IPS-15b (cell line): ENCODE data around the gene MKI67.
A peak's percentile ranks its signal among the peaks of the same experiment; 100 is the strongest.
"Not testable (repeated sequence)": the region's sequence is repeated elsewhere in the genome, so short reads cannot be mapped to it uniquely, and the experiment has no call there.

Source experiments
- H3K27me3 ChIP-seq: one replicate; pipeline ENCODE4 v1.6.1; 2013; ENCODE audit warnings: low read length; ENCODE audit not compliant: control insufficient read depth, insufficient read depth
- H3K36me3 ChIP-seq: one replicate; pipeline ENCODE4 v1.6.1; 2013; ENCODE audit warnings: low read length; ENCODE audit not compliant: control insufficient read depth, insufficient read depth
- H3K4me1 ChIP-seq: one replicate; pipeline ENCODE4 v1.6.1; 2013; ENCODE audit warnings: mild to moderate bottlenecking, low read length; ENCODE audit not compliant: control insufficient read depth, insufficient read depth
- H3K4me3 ChIP-seq: one replicate; pipeline ENCODE4 v1.5.1; 2013; ENCODE audit warnings: low read depth, low read length
- H3K9ac ChIP-seq: one replicate; pipeline ENCODE4 v1.6.1; 2013; ENCODE audit warnings: low read depth, mild to moderate bottlenecking, low read length
- H3K9me3 ChIP-seq: one replicate; pipeline ENCODE4 v1.6.1; 2013; ENCODE audit warnings: mild to moderate bottlenecking, low read length; ENCODE audit not compliant: control insufficient read depth, insufficient read depth

Gene MKI67

DNA sequence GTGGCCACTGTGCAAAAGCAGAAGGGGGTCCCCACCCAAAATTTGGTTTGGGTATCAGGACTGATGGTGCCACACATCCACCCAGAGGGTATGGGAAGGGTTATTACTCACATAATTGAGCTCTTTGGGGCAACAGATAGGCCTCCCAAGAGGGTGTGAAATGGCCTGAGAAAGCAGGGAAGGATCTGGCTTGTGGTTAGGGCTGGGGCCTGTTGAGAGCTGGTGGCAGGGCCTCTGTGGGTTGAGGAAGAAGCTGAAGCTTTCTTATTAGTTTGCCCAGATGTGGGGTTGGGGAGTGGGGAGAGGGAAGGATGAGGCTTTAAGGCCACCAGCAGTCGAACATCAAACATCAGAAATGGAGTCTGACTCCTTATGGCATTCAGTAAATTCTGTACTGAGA lies 18.3 kb upstream of the MKI67 start:
- H3K4me3 ChIP-seq, result no peak overlapping the region
- no peak overlapping the region for H3K9ac ChIP-seq
- H3K36me3 ChIP-seq, result no peaks in the 10 kb centered on the region
- H3K9me3 ChIP-seq, result no peaks in the 10 kb centered on the region
- no peaks in the 10 kb centered on the region for H3K27me3 ChIP-seq
- no peaks in the 10 kb centered on the region for H3K4me1 ChIP-seq

DNA sequence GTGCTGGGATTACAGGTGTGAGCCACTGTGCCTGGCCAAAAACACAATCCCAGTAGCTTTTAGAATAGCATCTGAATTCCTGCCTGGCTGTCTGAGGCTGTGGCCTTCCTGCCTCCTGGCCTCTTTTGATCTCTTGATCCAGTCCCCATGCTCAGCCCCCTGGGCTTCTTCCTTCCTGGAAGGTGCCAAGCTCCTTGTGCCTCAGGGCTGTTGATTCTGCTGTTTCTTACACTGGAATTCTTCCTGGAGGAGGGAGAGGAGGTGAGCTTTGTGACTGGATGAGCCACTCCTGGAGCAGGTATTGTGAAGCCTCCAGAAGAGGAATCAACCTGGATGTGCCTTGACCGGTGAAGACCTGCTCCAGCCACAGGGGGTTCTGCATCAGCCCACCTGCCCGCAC lies 17.3 kb upstream of the MKI67 start:
- H3K9me3 ChIP-seq, result no peaks in the 10 kb centered on the region
- no peak overlapping the region for H3K4me3 ChIP-seq
- no peak overlapping the region for H3K9ac ChIP-seq
- H3K4me1 ChIP-seq, result no peaks in the 10 kb centered on the region
- H3K36me3 ChIP-seq, result no peaks in the 10 kb centered on the region
- no peaks in the 10 kb centered on the region for H3K27me3 ChIP-seq

DNA sequence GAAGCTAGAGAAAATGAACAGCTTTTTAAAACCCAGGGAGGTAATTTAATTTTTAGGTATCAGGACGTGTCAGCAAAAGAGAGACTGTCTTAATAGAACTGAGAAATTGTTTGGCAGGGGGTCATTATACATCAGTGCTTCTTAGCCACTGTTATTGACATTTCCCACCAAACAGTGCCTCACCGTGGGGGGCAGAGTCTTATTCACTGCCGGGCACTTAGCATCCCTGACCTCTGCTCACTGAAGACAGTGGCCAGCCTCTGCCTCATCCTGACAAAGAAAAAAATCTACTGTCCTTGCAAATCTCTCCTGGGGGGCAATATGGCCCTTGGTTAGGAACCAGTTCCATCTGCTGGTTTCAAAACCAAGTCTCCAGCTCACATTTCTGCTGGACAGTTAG lies 14.2 kb upstream of the MKI67 start:
- H3K9ac ChIP-seq, result no peak overlapping the region
- H3K36me3 ChIP-seq, result no peaks in the 10 kb centered on the region

DNA sequence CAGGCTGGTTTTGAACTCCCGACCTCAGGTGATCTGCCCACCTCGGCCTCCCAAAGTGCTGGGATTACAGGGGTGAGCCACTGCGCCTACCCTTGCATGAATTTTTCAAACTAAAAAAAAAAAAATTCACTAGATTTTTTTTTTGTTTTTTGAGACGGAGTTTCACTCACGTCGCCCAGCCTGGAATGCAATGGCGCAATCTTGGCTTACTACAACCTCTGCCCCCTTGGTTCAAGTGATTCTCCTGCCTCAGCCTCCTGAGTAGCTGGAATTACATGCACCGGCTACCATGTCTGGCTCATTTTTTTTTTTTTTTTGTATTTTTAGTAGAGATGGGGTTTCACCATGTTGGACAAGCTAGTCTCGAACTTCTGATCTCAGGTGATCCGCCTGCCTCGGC lies 12.2 kb upstream of the MKI67 start:
- not testable (repeated sequence) for H3K27me3 ChIP-seq, H3K9me3 ChIP-seq, H3K36me3 ChIP-seq, H3K9ac ChIP-seq, H3K4me3 ChIP-seq, H3K4me1 ChIP-seq

More for the DNA sequence above, 14.2 kb upstream of the MKI67 start:
- Histone ChIP-seq H3K4me3 (no peak overlapping the region), H3K4me1 (no peaks in the 10 kb centered on the region), H3K9me3 (no peaks in the 10 kb centered on the region), H3K27me3 (no peaks in the 10 kb centered on the region)

DNA sequence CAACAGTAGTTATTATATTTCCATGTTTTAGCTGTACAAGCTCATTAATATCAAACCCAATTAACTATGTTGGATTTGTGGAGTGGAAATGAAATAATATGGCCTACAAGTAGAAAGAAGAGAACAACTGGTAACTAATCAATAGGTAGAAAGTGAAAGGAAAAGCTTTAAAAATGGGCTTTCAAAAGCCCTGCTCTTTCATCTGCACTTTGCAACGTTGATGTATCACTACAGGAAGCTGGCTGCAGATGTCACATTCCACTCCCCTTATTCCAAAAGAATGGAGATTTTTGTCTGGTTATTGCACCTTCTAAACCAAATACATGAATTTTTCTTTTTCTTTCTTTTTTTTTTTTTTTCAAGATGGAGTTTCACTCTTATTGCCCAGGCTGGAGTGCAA lies 11.7 kb upstream of the MKI67 start:
- Histone ChIP-seq H3K4me1 (no peaks in the 10 kb centered on the region), H3K4me3 (no peak overlapping the region), H3K36me3 (no peaks in the 10 kb centered on the region), H3K27me3 (no peaks in the 10 kb centered on the region), H3K9me3 (no peaks in the 10 kb centered on the region), H3K9ac (no peak overlapping the region)

DNA sequence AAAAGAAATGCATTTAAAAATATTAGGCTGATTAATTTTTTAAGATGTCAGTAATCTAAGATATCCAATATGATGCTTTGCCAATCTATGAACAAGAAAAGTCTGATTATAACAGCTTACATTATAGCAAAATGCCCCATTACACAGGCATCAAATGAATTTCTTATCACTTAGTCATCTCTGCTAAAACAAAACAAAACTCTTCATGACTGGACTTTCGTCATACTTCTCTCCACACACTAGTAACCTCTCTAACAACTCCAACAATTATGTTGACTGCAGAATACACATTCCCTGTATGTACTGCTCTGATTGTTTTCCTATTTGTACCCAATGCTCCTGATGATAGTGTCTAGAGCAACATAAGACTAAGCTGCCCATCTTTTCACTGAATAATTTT lies 3.8 kb upstream of the MKI67 start:
- no peaks in the 10 kb centered on the region for H3K4me1 ChIP-seq
- H3K9me3 ChIP-seq, result no peaks in the 10 kb centered on the region
- peaks cover 3% of the 10 kb centered on the region for H3K27me3 ChIP-seq
- H3K9ac ChIP-seq, result no peak overlapping the region
- H3K36me3 ChIP-seq, result no peaks in the 10 kb centered on the region
- no peak overlapping the region for H3K4me3 ChIP-seq

DNA sequence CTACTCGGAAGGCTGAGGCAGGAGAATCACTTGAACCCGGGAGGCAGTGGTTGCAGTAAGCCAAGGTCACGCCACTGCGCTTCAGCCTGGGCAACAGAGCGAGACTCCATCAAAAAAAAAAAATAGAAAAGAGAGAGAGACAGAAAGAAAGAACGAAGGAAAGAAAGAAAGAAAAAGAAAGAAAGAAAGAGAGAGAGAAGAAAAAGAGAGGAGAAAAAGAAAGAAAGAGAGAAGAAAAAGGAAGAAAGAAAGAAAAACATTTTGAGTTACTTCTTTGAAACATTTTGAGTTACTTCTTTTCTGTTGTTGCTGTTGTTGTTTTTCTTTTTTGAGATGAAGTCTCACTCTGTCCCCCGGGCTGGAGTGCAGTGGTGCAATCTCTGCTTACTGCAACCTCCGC lies 2.4 kb upstream of the MKI67 start:
- no peaks in the 10 kb centered on the region for H3K4me1 ChIP-seq
- H3K9ac ChIP-seq, result no peak overlapping the region
- H3K4me3 ChIP-seq, result no peak overlapping the region
- H3K36me3 ChIP-seq, result no peaks in the 10 kb centered on the region
- peaks cover 3% of the 10 kb centered on the region for H3K27me3 ChIP-seq
- H3K9me3 ChIP-seq, result no peaks in the 10 kb centered on the region

DNA sequence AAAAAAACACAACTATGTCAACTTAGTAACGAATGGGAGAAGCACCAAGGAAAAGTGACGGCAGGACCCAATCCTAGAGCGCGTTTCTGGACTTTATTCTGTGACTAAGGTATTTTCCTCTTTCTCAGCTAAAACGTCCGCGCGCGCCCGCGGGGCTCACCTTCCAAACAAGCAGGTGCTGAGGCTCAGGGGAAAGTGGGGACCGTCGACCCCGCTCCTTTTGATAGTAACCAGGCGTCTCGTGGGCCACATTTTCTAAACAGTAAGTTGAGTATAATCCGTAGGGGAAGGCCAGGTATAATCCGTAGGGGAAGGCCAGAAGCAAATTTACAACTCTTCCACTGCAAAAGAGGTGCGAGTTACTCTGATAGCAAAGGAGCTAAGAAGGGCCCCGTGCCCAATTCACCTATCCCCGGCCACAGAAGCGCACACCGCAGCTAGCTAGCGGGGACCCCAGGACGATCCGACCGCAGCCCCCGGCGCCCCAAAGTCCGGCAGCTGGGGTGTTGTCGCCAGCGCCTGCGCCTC lies 743 bp downstream of the MKI67 start:
- Histone ChIP-seq H3K27me3 (peaks cover 3% of the 10 kb centered on the region), H3K9me3 (no peaks in the 10 kb centered on the region), H3K36me3 (no peaks in the 10 kb centered on the region), H3K4me3 (peak overlapping the region; percentile 75), H3K4me1 (no peaks in the 10 kb centered on the region), H3K9ac (peak overlapping the region; percentile 76)

DNA sequence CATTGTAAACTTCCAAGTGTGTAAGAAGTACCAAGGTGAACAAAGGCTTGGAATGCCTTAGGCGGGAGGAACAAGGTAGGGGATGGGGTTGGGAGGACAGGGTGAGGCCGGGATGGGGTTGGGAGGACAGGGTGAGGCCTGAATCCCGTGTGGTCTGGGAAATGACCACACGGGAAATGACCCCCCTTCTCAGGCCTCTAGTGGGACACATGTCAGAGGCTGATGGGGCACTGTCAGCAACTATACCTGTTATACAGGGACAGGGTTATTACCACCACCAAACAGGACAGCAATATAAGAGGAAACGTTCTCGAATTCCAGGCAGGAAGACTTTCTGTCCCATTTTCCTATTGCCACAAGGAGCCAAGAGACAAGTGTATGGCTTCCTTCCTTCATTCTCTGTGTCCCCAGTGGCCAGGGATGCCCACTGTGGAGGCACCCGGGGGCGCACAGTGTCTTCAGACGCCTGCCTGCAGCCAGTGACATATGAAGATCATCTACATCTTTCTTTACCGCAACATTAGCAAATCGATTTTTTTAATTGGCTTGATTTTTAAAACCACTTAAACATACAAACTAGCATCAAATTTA lies 1.3 kb downstream of the MKI67 start:
- Histone ChIP-seq H3K4me3 (peak overlapping the region; percentile 75), H3K9me3 (no peaks in the 10 kb centered on the region), H3K36me3 (no peaks in the 10 kb centered on the region), H3K4me1 (no peaks in the 10 kb centered on the region), H3K9ac (peak overlapping the region; percentile 18), H3K27me3 (peaks cover 3% of the 10 kb centered on the region)

DNA sequence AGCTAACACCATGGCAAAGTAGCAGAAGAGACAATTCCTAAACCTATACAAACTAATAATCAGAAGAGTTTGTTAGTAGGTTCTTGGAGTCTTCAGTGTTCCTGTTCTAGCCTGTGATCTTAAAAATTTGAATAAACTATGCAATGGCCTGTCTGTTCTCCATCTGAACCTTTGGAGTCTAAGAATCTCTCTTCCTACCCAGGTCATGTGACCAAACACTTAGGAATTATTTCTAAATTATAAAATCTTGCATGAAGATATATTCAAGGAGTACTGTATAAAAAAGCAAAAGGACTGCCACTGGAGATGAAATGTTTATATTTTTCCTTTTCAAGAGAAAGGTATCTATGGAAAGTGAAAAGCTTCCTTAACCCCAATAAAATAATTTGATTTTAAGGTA lies 2.4 kb downstream of the MKI67 start:
- H3K27me3 ChIP-seq, result peaks cover 3% of the 10 kb centered on the region
- no peaks in the 10 kb centered on the region for H3K4me1 ChIP-seq
- H3K36me3 ChIP-seq, result no peaks in the 10 kb centered on the region
- H3K9ac ChIP-seq, result no peak overlapping the region
- H3K4me3 ChIP-seq, result no peak overlapping the region
- no peaks in the 10 kb centered on the region for H3K9me3 ChIP-seq

DNA sequence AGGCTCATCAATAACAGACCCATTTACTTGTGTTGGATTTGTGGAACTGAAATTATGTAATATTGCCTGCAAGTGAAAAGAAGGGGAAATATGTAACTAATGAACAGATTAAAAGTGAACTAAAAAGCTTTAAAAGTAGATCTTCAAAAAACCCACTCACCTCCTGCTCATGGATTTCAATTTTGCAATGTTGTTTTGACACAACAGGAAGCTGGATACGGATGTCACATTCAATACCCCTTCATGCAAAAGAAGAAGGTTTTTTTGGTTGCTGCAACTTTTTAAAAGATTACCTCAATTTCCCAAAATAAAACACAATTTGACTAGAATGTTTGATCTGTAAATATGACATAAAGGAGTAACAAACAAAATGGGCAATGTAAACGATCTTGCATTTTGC lies 3.3 kb downstream of the MKI67 start:
- Histone ChIP-seq H3K4me1 (no peaks in the 10 kb centered on the region), H3K4me3 (no peak overlapping the region), H3K36me3 (peaks cover 2% of the 10 kb centered on the region), H3K9ac (no peak overlapping the region), H3K27me3 (peaks cover 3% of the 10 kb centered on the region), H3K9me3 (no peaks in the 10 kb centered on the region)

DNA sequence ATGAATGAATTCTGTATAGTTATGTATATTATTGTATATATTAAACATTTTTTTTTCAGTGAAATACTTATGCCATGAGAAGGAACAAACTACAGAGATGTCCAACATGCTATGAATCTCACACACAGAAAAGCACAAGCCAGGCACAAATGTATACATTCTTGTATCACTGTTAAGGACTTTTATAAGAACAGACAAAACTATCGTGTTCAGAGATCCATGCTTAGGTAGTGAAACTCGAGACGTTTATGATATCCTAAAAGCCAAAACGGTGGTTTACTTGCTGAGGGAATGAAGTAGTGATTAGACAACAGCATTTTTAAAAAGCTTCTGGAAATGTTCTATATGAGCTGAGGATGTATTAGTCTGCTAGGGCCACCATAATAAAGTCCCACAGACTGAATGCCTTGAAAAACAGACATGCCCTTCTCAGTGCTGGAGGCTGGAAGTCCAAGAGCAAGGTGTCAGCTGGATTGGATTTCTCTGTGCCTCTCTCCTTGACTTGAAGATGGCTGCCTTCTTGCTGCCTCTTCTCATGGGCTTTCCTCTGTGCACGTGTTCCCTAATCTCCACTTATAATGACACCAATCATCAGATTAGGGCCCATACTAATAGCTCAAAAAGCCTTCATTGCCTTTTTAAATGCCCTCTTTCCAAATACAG lies 4.3 kb downstream of the MKI67 start:
- Histone ChIP-seq H3K9me3 (no peaks in the 10 kb centered on the region), H3K36me3 (peaks cover 2% of the 10 kb centered on the region), H3K9ac (no peak overlapping the region), H3K4me1 (no peaks in the 10 kb centered on the region), H3K27me3 (no peaks in the 10 kb centered on the region), H3K4me3 (no peak overlapping the region)
